IPS-NIHi11 (cell line): ENCODE data around the gene EIF4EBP2.

Experiments
- DNase-seq: peaks from one replicate; pipeline ENCODE4 v3.0.0; 2012; ENCODE audit warnings: mixed read lengths, low spot score

The EIF4EBP2 gene

GRCh38 chr10:70404036-70404786, at the start of gene EIF4EBP2:
EIF4EBP2 (plus strand) TSS chr10:70404145; CDS start chr10:70404402, 257 bp downstream.
- peak; percentile 95 for DNase-seq

- no peak for DNase-seq
These were observed 49.4 kb upstream of the EIF4EBP2 start for GRCh38 chr10:70354556-70354955.

GRCh38 chr10:70355051-70356021, 48.6 kb upstream of the EIF4EBP2 start:
- DNase-seq = no peak

GRCh38 chr10:70357565-70357964, 46.4 kb upstream of the EIF4EBP2 start:
- DNase-seq = no peak

- DNase-seq = no peak
These were observed 45.5 kb upstream of the EIF4EBP2 start for GRCh38 chr10:70358446-70358845.

GRCh38 chr10:70359017-70359550, 44.9 kb upstream of the EIF4EBP2 start:
- DNase-seq = no peak

GRCh38 chr10:70360215-70360614, 43.7 kb upstream of the EIF4EBP2 start:
- DNase-seq = no peak

GRCh38 chr10:70362328-70362727, 41.6 kb upstream of the EIF4EBP2 start:
- no peak for DNase-seq

GRCh38 chr10:70363292-70363691, 40.7 kb upstream of the EIF4EBP2 start:
- DNase-seq = no peak

GRCh38 chr10:70363971-70364771, 39.8 kb upstream of the EIF4EBP2 start:
- peak; percentile 90 for DNase-seq

GRCh38 chr10:70364772-70365091, 39.2 kb upstream of the EIF4EBP2 start:
- no peak for DNase-seq

- no peak for DNase-seq
These were observed 36.6 kb upstream of the EIF4EBP2 start for GRCh38 chr10:70367195-70367796.

GRCh38 chr10:70368774-70369482, 35.0 kb upstream of the EIF4EBP2 start:
- peak; percentile 61 for DNase-seq

- DNase-seq = no peak
These were observed 34.4 kb upstream of the EIF4EBP2 start for GRCh38 chr10:70369498-70370018.

- DNase-seq = no peak
These were observed 33.2 kb upstream of the EIF4EBP2 start for GRCh38 chr10:70370766-70371165.

- no peak for DNase-seq
These were observed 32.1 kb upstream of the EIF4EBP2 start for GRCh38 chr10:70371846-70372245.

- DNase-seq = no peak
These were observed 28.9 kb upstream of the EIF4EBP2 start for GRCh38 chr10:70374775-70375614.

- DNase-seq = no peak
These were observed 27.2 kb upstream of the EIF4EBP2 start for GRCh38 chr10:70376436-70377378.

GRCh38 chr10:70378122-70378521, 25.8 kb upstream of the EIF4EBP2 start:
- DNase-seq = no peak
